ENCODE results near the gene GRIK5. TPM values are rescaled to one million over a fixed set of nuclear protein-coding genes. Genes with fewer than 3 reads are reported as not detected.

GRIK5 gene
- total RNA-seq, 2 experiments from 2014 or later = 0.58 to 0.74 TPM

GRCh38 chr19:41959056-41960053, 110.7 kb downstream of the GRIK5 start, which contains the start of gene RABAC1:
Gene RABAC1, minus strand, starts transcription at chr19:41959321. Its CDS starts 29 bp downstream, at chr19:41959292.
- peak; percentile 91 for DNase-seq
- peak within 1 kb of the TSS; percentile 88 for H3K27ac Mint-ChIP-seq
- no peaks in the 10 kb centered on the region for H3K9me3 Mint-ChIP-seq
- H3K36me3 Mint-ChIP-seq = no peaks in the 10 kb centered on the region
- H3K4me1 Mint-ChIP-seq = peaks cover 13% of the 10 kb centered on the region
- H3K27me3 Mint-ChIP-seq = no peaks in the 10 kb centered on the region
- peak within 1 kb of the TSS; percentile 96 for H3K4me3 Mint-ChIP-seq

DNA sequence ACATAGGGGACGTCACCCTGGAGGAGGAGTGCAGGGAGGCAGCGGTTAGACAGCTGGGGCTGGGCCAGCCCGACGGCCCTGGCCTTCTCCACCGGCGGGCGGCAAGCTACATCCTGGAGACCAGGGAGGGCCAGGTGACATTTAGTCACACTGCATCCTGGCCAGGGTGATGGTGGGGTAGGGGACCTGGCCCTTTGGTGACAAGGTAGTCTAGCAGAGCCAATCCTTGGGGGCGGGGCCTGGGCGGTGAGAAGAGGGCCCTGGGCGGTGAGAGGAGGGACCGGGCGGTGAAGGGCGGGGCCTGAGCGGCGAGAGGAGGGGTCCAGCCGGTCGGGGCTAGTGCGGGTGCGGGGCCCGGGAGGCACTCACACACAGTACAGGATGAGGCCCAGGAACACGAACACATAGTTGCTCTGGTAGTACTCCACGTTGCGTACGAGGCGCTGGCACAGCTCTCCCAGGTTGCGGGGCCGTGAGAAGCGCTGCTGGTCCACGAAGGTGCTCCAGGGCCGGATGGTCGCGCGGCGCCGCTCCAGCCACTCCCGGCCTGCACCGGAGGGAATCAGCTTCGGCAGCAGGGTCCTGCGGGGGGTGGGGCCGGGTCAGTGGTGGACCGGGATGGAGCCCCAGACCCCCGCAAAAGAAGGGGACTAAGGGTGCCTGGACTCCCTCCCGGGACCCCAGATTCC, 111.5 kb downstream of the GRIK5 start:
- H3K27me3 Mint-ChIP-seq = no peaks in the 10 kb centered on the region
- H3K4me1 Mint-ChIP-seq = peaks cover 13% of the 10 kb centered on the region
- peak overlapping the region; percentile 96 for H3K4me3 Mint-ChIP-seq
- H3K36me3 Mint-ChIP-seq = no peaks in the 10 kb centered on the region
- H3K27ac Mint-ChIP-seq = peak overlapping the region; percentile 59
- peak; percentile 84 for DNase-seq
- H3K9me3 Mint-ChIP-seq = no peaks in the 10 kb centered on the region

- H3K4me3 Mint-ChIP-seq = peak overlapping the region; percentile 96
- peak; percentile 49 for DNase-seq
- H3K27ac Mint-ChIP-seq = peak overlapping the region; percentile 59
- peaks cover 13% of the 10 kb centered on the region for H3K4me1 Mint-ChIP-seq
- H3K27me3 Mint-ChIP-seq = no peaks in the 10 kb centered on the region
- H3K9me3 Mint-ChIP-seq = no peaks in the 10 kb centered on the region
- H3K36me3 Mint-ChIP-seq = no peaks in the 10 kb centered on the region
Measured at GRCh38 chr19:41957838-41958366, 112.1 kb downstream of the GRIK5 start.

DNA sequence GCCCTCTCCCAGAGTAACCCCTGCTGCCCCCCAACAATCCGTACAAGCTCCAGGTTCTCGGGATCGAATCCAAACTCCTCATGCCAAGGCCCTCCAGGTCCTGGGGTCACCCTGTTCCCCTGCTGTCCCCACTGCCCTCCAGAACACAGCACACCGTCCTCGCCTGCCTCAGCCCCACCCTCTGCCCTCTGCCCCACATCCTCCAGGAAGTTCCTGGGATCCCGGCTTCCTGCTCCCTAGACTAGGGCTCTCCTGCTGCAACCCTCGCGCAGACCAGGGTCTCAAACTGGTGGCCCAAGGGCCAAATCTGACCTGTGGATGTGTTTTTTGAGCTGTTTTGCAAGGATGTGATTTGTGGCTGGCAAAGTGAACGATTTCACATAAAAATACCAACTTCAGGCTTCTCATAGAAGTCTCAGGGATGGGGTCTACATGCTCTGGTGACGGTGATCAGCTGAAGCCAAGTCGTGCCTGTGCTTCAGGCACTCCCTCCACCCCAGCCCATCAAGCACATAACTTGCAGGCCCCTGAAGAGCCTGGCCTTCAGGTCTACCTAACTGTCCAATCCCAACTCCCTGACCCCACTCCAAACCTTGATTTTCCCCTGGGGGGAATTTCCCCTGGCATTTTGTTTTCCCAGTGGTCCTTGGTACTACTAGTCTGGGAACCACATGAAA, 112.7 kb downstream of the GRIK5 start:
- H3K4me3 Mint-ChIP-seq = no peak overlapping the region
- H3K9me3 Mint-ChIP-seq = no peaks in the 10 kb centered on the region
- no peaks in the 10 kb centered on the region for H3K27me3 Mint-ChIP-seq
- DNase-seq = no peak
- H3K4me1 Mint-ChIP-seq = peaks cover 13% of the 10 kb centered on the region
- H3K36me3 Mint-ChIP-seq = no peaks in the 10 kb centered on the region
- H3K27ac Mint-ChIP-seq = peak overlapping the region; percentile 59

GRCh38 chr19:41956621-41957020, 113.4 kb downstream of the GRIK5 start:
- Mint-ChIP-seq H3K4me3 (no peak overlapping the region), H3K27ac (peak overlapping the region; percentile 10), H3K27me3 (no peaks in the 10 kb centered on the region), H3K4me1 (peaks cover 16% of the 10 kb centered on the region), H3K36me3 (no peaks in the 10 kb centered on the region), H3K9me3 (no peaks in the 10 kb centered on the region)
- DNase-seq = no peak

- Mint-ChIP-seq H3K27ac (no peak overlapping the region), H3K27me3 (no peaks in the 10 kb centered on the region)
Measured at GRCh38 chr19:41955521-41955920, 114.5 kb downstream of the GRIK5 start.

GRCh38 chr19:41951686-41952172, 118.3 kb downstream of the GRIK5 start:
- Mint-ChIP-seq H3K9me3 (no peaks in the 10 kb centered on the region), H3K4me1 (peaks cover 20% of the 10 kb centered on the region), H3K27me3 (no peaks in the 10 kb centered on the region), H3K36me3 (no peaks in the 10 kb centered on the region), H3K4me3 (no peak overlapping the region), H3K27ac (peak overlapping the region; percentile 16)
- DNase-seq = peak; percentile 83

More at GRCh38 chr19:41955521-41955920, 114.5 kb downstream of the GRIK5 start:
- Mint-ChIP-seq H3K36me3 (no peaks in the 10 kb centered on the region), H3K4me1 (peaks cover 23% of the 10 kb centered on the region), H3K4me3 (no peak overlapping the region), H3K9me3 (no peaks in the 10 kb centered on the region)
- DNase-seq = no peak

Other genes starting within 250 kb of the GRIK5 start
- not detected for gene LYPD4, start 225.5 kb downstream of the GRIK5 start, total RNA-seq
- not detected for gene DMRTC2, start 225.2 kb downstream of the GRIK5 start, total RNA-seq
- 1,000 to 10,000 TPM; 3,012 to 3,178 TPM for gene RPS19, start 210.0 kb downstream of the GRIK5 start, total RNA-seq
- 10 to 100 TPM; 28.8 to 32.2 TPM for gene CD79A, start 192.9 kb downstream of the GRIK5 start, total RNA-seq
- 100 to 1,000 TPM; 285 to 295 TPM for gene ARHGEF1, start 187.0 kb downstream of the GRIK5 start, total RNA-seq
- 1 to 10 TPM; 1.1 to 1.2 TPM for gene ERFL, start 141.8 kb downstream of the GRIK5 start, total RNA-seq
- gene RABAC1, start 110.9 kb downstream of the GRIK5 start, total RNA-seq = 10 to 100 TPM; 46.9 to 50.7 TPM
- 1 to 10 TPM; 4.3 to 4.8 TPM for gene ATP1A3, start 76.0 kb downstream of the GRIK5 start, total RNA-seq
- gene ZNF574, start 6.0 kb upstream of the GRIK5 start, total RNA-seq = 10 to 100 TPM; 15.5 to 16.0 TPM
- 10 to 100 TPM; 50.8 to 52.2 TPM for gene POU2F2, start 62.2 kb upstream of the GRIK5 start, total RNA-seq
- 10 to 100 TPM; 16.2 to 17.6 TPM for gene DEDD2, start 147.5 kb upstream of the GRIK5 start, total RNA-seq
- gene ZNF526, start 150.1 kb upstream of the GRIK5 start, total RNA-seq = 10 to 100 TPM; 12.1 to 14.5 TPM
- gene GSK3A, start 172.4 kb upstream of the GRIK5 start, total RNA-seq = 10 to 100 TPM; 38.2 to 39.0 TPM
- 10 to 100 TPM; 62.9 to 66.0 TPM for gene ERF, start 184.9 kb upstream of the GRIK5 start, total RNA-seq
- 10 to 100 TPM; 43.8 to 50.4 TPM for gene CIC, start 199.0 kb upstream of the GRIK5 start, total RNA-seq
- gene PRR19, start 231.9 kb upstream of the GRIK5 start, total RNA-seq = under 1 TPM; 0.52 to 0.92 TPM
- 10 to 100 TPM; 38.1 to 38.4 TPM for gene PAFAH1B3, start 232.4 kb upstream of the GRIK5 start, total RNA-seq
- gene TMEM145, start 243.1 kb upstream of the GRIK5 start, total RNA-seq = 1 to 10 TPM; 1.1 to 3.2 TPM